Neural cell (in vitro differentiated cells): ENCODE results near the gene PPM1B.

Experiments
- EZH2 ChIP-seq: fragments of 200-600, 300-800 bp; shearing (Covaris generic), sonication (generic); IDR thresholded peaks from 2 replicates; pipeline ENCODE4 v1.6.1; 2014; ENCODE audit warnings: antibody characterized with exemption, low read length, borderline replicate concordance, mild to moderate bottlenecking; ENCODE audit not compliant: insufficient read depth, poor library complexity, severe bottlenecking
- POLR2AphosphoS5 ChIP-seq: IDR thresholded peaks from 2 replicates; pipeline ENCODE4 v1.6.1; 2012
- TAF1 ChIP-seq: IDR thresholded peaks from 2 replicates; pipeline ENCODE4 v1.6.1; 2012; ENCODE audit warnings: low read depth
- TF ChIP-seq, protein P1 (sequence below): fragments of 450-650 bp; IDR thresholded peaks from 2 replicates; pipeline ENCODE4 v1.5.1; 2014; ENCODE audit warnings: antibody characterized with exemption, mild to moderate bottlenecking, moderate library complexity; ENCODE audit not compliant: poor library complexity, severe bottlenecking

DNA sequence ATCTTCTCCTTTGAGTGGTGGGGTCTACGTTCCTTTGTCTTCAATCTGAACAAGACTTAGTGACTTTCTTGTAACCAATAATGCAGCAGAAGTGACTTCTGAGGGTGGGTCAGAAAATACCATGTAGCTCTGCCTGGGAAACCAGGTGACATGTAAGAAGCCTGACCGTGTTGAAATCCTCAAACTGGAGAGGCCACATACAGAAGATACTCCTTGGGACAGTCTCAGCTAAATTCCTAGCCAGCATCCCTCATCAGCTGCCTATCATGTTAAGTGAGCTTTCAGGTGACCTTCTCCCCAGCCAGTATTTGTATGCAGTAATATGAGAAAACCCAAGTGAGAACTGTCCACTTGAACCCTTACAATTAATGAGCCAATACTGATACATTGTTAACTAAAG, 27.0 kb downstream of the PPM1B start:
- TF ChIP-seq EZH2 (no peak), TAF1 (no peak), POLR2AphosphoS5 (no peak)
- TF ChIP-seq, protein P1, sequence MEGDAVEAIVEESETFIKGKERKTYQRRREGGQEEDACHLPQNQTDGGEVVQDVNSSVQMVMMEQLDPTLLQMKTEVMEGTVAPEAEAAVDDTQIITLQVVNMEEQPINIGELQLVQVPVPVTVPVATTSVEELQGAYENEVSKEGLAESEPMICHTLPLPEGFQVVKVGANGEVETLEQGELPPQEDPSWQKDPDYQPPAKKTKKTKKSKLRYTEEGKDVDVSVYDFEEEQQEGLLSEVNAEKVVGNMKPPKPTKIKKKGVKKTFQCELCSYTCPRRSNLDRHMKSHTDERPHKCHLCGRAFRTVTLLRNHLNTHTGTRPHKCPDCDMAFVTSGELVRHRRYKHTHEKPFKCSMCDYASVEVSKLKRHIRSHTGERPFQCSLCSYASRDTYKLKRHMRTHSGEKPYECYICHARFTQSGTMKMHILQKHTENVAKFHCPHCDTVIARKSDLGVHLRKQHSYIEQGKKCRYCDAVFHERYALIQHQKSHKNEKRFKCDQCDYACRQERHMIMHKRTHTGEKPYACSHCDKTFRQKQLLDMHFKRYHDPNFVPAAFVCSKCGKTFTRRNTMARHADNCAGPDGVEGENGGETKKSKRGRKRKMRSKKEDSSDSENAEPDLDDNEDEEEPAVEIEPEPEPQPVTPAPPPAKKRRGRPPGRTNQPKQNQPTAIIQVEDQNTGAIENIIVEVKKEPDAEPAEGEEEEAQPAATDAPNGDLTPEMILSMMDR, result no peak
